ENCODE results near the gene TRPC6.

Gene TRPC6

GRCh38 chr11:101448881-101449442 is 134.8 kb downstream of the TRPC6 start:
- Histone ChIP-seq H3K9me2 (replicated peaks; ENCODE audit: low read depth, low read length) (no peaks in the 10 kb centered on the region), H4K20me1 (ENCODE audit: insufficient read depth, low read length, poor library complexity, severe bottlenecking) (no peaks in the 10 kb centered on the region), H3K36me3 (ENCODE audit: insufficient read depth, low read length) (no peaks in the 10 kb centered on the region), H3K9me3 (ENCODE audit: insufficient read depth, low read depth, low read length) (no peaks in the 10 kb centered on the region), H2AFZ (ENCODE audit: low read length) (no peak overlapping the region), H3K4me1 (ENCODE audit: insufficient read depth, low read length, poor library complexity, severe bottlenecking) (no peaks in the 10 kb centered on the region), H3K79me2 (ENCODE audit: insufficient read depth, low read length) (no peaks in the 10 kb centered on the region), H3K4me2 (ENCODE audit: low read depth, low read length, poor library complexity, severe bottlenecking) (no peak overlapping the region), H3K27me3 (ENCODE audit: insufficient read depth, low read length, poor library complexity, severe bottlenecking) (no peaks in the 10 kb centered on the region), H3K9ac (ENCODE audit: low read depth, low read length, poor library complexity, severe bottlenecking) (no peak overlapping the region), H3K4me3 (ENCODE audit: low read length, poor library complexity, severe bottlenecking) (no peak overlapping the region), H3F3A (ENCODE audit: low read depth) (no peaks in the 10 kb centered on the region)
- TF ChIP-seq CTCF (conservative IDR thresholded peaks at IDR 0.05; ENCODE audit: low read length), result no peak
- no peak for TF ChIP-seq EZH2phosphoT487 (IDR thresholded peaks at IDR 0.05; ENCODE audit: borderline replicate concordance)

GRCh38 chr11:101446726-101447125 is 137.1 kb downstream of the TRPC6 start:
- no peaks in the 10 kb centered on the region for H3K79me2 ChIP-seq (ENCODE audit: insufficient read depth, low read length)
- no peak overlapping the region for H2AFZ ChIP-seq (ENCODE audit: low read length)
- H3K9ac ChIP-seq (ENCODE audit: low read depth, low read length, poor library complexity, severe bottlenecking), result no peak overlapping the region
- H4K20me1 ChIP-seq (ENCODE audit: insufficient read depth, low read length, poor library complexity, severe bottlenecking), result no peaks in the 10 kb centered on the region
- TF ChIP-seq CTCF (conservative IDR thresholded peaks at IDR 0.05; ENCODE audit: low read length), result no peak
- no peak for TF ChIP-seq EZH2phosphoT487 (IDR thresholded peaks at IDR 0.05; ENCODE audit: borderline replicate concordance)
- H3K4me3 ChIP-seq (ENCODE audit: low read length, poor library complexity, severe bottlenecking), result no peak overlapping the region
- no peaks in the 10 kb centered on the region for H3F3A ChIP-seq (ENCODE audit: low read depth)
- no peaks in the 10 kb centered on the region for H3K36me3 ChIP-seq (ENCODE audit: insufficient read depth, low read length)
- H3K9me2 ChIP-seq (replicated peaks; ENCODE audit: low read depth, low read length), result no peaks in the 10 kb centered on the region
- H3K4me1 ChIP-seq (ENCODE audit: insufficient read depth, low read length, poor library complexity, severe bottlenecking), result no peaks in the 10 kb centered on the region
- H3K4me2 ChIP-seq (ENCODE audit: low read depth, low read length, poor library complexity, severe bottlenecking), result no peak overlapping the region
- H3K9me3 ChIP-seq (ENCODE audit: insufficient read depth, low read depth, low read length), result no peaks in the 10 kb centered on the region
- no peaks in the 10 kb centered on the region for H3K27me3 ChIP-seq (ENCODE audit: insufficient read depth, low read length, poor library complexity, severe bottlenecking)

GRCh38 chr11:101446238-101446637 is 137.6 kb downstream of the TRPC6 start:
- H3K4me3 ChIP-seq (ENCODE audit: low read length, poor library complexity, severe bottlenecking), result no peak overlapping the region
- H3K27me3 ChIP-seq (ENCODE audit: insufficient read depth, low read length, poor library complexity, severe bottlenecking), result no peaks in the 10 kb centered on the region
- H3K4me1 ChIP-seq (ENCODE audit: insufficient read depth, low read length, poor library complexity, severe bottlenecking), result no peaks in the 10 kb centered on the region
- H3K79me2 ChIP-seq (ENCODE audit: insufficient read depth, low read length), result no peaks in the 10 kb centered on the region
- H3K9me3 ChIP-seq (ENCODE audit: insufficient read depth, low read depth, low read length), result no peaks in the 10 kb centered on the region
- H3K9me2 ChIP-seq (replicated peaks; ENCODE audit: low read depth, low read length), result no peaks in the 10 kb centered on the region
- TF ChIP-seq EZH2phosphoT487 (IDR thresholded peaks at IDR 0.05; ENCODE audit: borderline replicate concordance) (no peak), CTCF (conservative IDR thresholded peaks at IDR 0.05; ENCODE audit: low read length) (no peak)
- H3K4me2 ChIP-seq (ENCODE audit: low read depth, low read length, poor library complexity, severe bottlenecking), result no peak overlapping the region
- no peaks in the 10 kb centered on the region for H3K36me3 ChIP-seq (ENCODE audit: insufficient read depth, low read length)
- no peaks in the 10 kb centered on the region for H4K20me1 ChIP-seq (ENCODE audit: insufficient read depth, low read length, poor library complexity, severe bottlenecking)
- H3F3A ChIP-seq (ENCODE audit: low read depth), result no peaks in the 10 kb centered on the region
- H3K9ac ChIP-seq (ENCODE audit: low read depth, low read length, poor library complexity, severe bottlenecking), result no peak overlapping the region
- H2AFZ ChIP-seq (ENCODE audit: low read length), result no peak overlapping the region
